HG03521 (cell line): ENCODE measurements around the gene TRIO.

Source experiments
- ATAC-seq: cut with Tn5 transposase; IDR thresholded peaks from one replicate; pipeline ENCODE4 v1.9.1; 2021; ENCODE audit warnings: mild to moderate bottlenecking, moderate library complexity; ENCODE audit not compliant: unreplicated experiment

TRIO gene

GRCh38 chr5:14310901-14311300 is 167.8 kb downstream of the TRIO start:
- no peak for ATAC-seq

DNA sequence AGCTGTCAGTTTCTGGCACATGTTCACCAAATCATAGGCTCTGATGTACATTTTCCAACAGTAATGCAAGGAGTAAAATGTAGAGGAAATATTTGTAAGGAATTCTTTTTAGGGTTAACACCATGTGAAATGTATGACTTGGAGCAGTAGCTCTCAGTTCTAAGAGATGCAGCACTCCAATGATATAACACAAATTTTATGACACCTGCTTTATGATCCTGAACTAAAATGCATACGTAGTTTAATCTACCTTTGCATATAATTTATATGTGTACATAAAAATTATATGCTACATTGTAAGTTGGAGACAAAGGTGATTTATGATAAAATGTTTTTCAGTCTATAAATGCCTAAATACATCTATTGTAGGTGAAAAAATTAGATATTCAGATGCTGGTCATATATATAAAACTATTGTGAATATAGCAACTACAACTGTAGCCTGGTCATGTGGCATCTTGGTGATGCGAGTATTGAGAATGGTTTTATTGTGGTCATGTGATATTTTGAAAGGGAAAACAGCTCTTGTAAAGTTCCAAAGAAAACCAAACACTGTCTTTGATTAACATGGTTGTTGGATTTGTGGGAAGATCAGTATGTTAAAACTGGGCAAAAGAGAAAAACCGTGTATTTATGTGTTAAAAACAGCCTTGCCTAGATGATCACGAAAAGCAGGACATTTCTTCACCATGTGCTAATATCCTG is 171.0 kb downstream of the TRIO start:
- ATAC-seq = no peak

DNA sequence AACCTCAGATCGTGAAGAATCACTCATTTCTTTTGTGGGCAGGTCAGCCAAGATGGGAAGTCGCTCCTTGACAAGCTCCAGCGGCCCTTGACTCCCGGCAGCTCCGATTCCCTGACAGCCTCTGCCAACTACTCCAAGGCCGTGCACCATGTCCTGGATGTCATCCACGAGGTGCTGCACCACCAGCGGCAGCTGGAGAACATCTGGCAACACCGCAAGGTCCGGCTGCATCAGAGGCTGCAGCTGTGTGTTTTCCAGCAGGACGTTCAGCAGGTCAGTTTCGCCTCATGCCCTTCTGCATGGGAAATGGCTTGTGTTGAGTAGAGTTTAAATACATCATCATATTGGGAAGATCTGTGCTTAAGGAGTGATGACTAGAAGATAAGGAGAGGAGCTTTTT is 173.3 kb downstream of the TRIO start:
- ATAC-seq = no peak

DNA sequence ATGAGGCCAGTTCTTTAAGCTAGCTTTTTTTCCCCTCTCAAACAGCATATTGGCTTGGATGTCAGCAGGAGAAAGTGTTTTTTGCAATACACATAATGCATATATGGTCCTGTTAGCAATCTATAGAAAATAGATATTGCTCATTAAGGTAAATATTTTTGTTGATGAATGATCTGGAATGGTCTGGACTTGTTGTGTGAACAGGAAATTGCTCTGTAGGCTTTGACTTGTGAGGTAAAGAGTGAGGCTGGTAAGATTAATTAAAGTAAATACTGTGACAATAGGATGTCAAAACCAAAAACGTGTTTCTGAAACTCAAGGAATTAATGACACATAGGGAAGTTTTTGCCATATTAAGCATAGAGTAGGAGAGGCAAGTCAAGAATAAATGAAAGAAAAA is 176.0 kb downstream of the TRIO start:
- no peak for ATAC-seq

- no peak for ATAC-seq
These were observed 178.8 kb downstream of the TRIO start for GRCh38 chr5:14321936-14322335.

DNA sequence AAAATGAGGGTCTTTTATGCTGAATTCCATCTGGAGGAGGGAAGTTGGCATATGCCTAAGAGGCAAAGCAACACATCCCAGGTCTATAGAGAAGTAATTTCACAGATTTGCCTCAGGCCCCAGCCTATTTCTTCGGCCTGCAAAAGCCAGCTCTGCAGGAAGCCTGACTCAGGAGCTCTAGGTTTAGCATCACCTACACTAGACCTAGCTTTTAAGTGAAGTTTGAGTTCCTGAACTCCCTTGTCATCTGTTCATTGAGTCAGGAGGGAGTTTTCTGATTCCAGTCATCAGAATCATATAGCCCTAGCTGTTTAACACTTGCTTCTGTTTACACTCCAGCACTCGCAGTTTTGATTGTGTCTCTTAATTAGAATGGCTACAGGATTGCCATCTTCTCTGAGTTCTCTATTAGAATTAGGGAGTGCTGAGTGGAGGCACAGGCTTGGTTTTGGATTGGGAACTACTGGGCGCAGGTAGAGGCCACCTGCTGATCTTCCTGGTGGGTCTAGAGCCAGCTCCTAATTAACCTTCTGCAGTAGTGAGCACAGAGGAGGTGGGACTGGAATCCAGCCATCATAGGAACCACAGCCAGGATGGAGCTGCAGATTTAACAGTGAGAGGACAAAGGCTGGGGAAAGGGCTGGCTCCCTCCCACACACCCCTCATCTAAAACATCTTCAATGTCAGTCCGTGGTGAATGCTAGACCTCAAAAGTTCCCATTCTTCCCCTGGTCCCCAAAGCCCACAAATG is 179.5 kb downstream of the TRIO start:
- ATAC-seq = no peak

GRCh38 chr5:14323466-14323865 is 180.3 kb downstream of the TRIO start:
- no peak for ATAC-seq

- ATAC-seq = no peak
These were observed 182.2 kb downstream of the TRIO start for GRCh38 chr5:14325369-14325768.

DNA sequence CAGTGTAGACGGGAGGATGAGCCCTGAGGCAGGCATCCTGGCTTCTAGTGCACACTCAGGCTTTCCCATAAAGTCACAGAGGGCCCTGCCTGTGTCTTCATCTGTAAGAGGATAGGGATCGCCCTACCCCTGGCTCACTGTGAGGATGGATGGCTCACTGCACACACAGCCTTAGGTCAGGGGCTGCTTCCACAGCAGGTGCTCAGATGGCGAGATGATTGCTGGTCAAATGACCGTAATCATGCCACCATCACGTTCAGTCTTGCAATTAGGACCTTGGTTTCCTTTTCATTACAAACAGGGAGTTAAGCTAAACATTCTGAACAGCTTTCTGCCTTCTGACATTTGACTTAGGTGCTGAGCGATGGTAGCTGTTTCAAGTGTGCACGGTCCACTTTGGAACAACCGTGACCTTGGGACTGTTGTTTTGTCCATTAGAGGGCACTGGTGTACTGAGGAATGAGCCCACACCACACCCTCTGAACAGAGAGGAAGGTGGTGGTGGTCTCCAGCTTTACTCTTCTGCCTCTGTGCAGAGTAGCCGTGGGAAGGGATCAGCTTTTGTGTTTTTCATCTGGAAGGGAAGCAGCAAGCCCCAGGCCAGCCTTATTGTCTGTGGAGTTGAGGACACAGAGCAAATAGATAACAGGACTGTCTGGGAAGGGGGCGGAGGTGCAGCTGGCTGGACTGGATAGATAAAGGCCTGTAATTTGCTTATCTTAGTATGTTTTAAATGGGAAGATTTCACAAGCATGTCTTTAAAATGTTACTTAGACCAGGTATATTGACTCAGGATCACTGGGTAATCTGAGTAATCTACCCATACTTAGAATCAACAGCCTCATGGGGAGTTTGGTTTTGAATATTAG is 183.1 kb downstream of the TRIO start:
- ATAC-seq = no peak

DNA sequence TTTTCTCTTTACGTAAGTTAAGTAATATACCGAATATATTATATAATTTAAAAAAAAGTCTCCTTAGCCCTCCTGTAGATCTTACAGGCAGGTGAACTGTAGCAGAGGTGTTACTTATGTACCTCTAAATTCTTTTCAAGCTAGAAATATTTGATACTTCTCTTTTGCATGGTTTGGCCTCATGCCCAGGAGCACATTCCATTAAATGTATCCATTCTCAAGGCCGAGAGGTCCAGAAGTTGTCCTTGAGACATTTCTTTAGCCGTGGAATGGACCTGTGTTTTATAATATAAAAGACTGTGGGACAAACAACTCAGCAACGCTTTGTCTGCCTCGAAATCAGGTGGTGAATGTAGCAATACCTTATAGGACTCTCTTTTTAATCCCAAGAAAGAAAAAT is 184.5 kb downstream of the TRIO start:
- ATAC-seq = no peak

GRCh38 chr5:14328144-14328543 is 185.0 kb downstream of the TRIO start:
- no peak for ATAC-seq

DNA sequence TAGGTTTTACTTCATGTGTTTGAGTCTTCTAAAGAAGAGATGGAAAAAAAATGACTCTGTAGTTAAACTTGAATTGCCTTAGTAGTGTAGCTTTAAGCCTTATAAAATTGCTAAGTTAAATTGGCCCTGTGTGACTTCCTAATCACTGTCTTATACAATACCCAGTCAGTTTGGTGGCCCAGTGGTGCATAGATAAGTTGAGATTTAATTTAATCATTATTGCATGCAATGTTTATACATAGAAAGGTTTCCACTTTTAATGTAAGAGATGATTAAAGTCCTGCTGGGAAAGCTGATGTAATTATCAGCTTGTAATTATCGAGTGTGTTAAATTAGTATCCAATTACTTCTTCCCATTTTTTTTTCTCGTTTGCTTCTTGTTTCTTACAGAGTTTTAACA is 187.1 kb downstream of the TRIO start:
- no peak for ATAC-seq

DNA sequence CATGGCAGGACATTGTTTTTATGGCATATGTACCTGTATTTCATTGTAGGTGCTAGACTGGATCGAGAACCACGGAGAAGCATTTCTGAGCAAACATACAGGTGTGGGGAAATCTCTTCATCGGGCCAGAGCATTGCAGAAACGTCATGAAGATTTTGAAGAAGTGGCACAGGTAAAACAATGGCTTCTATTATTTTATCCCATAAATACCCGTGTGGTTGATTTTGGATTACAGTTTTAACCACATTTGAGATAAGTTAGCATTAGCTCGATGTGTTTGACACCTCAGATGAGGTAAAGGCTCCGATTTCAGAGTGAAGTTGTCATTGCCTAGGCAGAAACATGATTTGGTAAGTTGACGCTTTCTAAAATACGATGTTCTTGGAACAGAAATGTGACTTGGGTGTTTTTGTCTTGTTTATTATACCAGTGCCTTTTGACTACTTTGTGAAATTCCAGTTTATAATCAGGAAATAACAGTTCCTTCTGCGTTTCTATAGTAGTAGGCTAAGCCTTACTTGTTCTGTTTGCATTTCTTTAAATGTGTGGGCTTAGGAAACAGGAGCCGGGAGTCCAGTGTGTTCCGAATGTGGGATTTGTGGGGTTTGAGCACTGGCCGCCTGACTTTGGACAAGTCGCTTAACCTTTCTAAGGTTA is 187.7 kb downstream of the TRIO start:
- ATAC-seq = no peak

DNA sequence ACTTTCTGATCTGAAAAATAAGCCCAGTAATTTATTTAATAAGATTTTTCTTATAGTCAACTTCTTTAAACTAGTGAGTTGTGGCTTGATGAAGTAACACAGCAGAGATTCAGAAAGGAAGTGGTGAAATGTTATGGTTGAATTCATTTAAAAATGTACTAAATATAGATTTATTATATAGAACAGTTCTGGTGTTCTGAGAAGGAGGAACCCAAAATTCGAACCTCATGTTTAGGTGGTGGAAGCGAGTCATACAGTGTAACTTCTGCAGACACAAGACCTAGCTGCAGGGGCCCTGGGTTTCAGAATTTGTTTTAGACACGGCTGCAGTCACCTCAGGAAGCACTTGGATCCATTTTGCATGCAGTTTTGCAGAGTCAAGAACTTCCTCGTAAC is 188.2 kb downstream of the TRIO start:
- ATAC-seq = no peak

DNA sequence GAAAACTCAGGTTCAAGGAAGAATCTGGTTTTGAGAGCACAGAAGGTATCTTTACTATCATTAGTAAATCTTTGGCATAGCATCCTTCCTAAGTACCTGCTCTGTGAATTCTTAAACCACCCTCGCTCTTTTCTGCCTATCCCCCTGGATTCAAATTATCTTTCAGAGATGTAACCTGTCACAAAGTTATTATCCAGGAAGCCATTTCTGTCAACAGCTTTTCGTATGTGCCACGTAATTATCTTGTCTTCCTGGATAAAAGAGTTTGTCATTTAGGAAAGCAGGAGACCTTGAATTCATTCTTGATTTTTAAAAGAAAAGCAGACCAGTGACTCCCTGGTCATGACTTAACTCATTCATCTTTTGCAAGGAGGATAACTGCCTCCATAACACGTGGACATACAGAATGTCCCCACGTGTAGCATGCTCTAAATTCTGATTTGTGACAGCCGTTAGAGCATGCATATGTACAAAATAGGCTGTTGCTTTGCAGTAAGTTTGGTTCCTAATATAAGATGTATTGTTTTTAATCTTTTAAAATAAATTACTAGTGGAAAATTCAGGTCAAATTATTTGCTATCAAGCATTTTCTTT is 189.0 kb downstream of the TRIO start:
- no peak for ATAC-seq

GRCh38 chr5:14332746-14333145 is 189.6 kb downstream of the TRIO start:
- no peak for ATAC-seq

- no peak for ATAC-seq
These were observed 194.5 kb downstream of the TRIO start for GRCh38 chr5:14337593-14337992.

DNA sequence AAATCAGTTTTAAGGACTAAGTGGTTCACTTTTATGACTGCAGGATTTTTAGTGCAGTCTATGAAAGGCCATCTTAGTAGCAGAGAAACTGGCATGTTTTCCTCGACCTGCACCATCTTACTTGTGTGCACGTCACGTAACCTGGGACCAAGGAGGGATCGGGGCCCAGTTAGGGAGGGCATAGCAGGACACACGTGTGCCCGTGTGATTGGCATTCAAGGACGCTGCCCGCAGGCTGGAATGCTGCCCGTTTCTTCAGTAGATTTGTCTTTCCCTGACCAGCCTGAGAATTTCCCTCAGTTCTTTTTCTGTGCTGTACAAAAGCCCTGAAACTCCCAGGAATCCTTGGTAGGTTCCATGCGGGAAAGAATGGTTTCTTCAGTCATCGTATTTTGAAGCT is 196.3 kb downstream of the TRIO start:
- no peak for ATAC-seq

GRCh38 chr5:14341571-14342230 is 198.6 kb downstream of the TRIO start:
- ATAC-seq = no peak

DNA sequence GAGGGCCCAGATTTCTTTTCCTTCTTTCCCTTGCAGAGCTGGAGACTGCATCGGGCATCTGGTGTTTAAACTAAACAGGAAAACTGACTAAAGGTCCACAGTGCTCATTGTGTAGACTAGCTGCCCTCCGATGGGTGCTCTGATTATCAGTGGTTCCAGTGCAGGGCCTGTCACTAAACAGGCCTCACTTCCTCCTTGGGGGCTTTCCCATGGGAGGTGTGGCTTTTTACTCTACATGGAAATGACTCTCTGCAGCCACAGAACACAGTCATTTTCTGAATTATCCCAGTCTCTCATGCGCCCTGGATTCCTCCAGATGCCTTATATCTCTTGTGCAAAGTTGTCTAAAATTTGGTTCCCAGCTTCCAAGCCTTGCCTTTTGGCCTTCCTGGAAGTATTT is 199.2 kb downstream of the TRIO start:
- ATAC-seq = peak; percentile 85
